ENCODE data around the gene NFS1.

NFS1 gene

DNA sequence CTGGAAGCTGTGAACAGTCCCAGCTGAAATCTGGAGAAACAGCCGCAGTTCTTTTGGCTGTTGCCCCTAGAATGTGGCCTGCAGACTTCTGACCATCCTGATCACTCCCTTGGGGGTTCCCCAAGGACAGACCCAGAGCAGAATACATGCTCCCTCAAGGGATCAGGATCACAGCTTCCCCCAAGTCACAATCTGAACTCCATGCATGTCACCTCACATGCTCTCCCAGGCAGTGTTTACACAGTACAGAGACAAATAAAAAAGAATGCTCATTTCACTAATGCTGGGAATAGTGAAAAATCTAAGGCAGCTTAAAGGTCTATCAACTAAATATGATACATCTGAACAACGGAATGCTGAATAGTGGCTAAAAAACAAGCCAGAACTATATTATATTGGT, 63.1 kb downstream of the NFS1 start:
- no peaks in the 10 kb centered on the region for H3K27me3 ChIP-seq
- no peaks in the 10 kb centered on the region for H3K9me3 ChIP-seq
- TF ChIP-seq, protein P1, sequence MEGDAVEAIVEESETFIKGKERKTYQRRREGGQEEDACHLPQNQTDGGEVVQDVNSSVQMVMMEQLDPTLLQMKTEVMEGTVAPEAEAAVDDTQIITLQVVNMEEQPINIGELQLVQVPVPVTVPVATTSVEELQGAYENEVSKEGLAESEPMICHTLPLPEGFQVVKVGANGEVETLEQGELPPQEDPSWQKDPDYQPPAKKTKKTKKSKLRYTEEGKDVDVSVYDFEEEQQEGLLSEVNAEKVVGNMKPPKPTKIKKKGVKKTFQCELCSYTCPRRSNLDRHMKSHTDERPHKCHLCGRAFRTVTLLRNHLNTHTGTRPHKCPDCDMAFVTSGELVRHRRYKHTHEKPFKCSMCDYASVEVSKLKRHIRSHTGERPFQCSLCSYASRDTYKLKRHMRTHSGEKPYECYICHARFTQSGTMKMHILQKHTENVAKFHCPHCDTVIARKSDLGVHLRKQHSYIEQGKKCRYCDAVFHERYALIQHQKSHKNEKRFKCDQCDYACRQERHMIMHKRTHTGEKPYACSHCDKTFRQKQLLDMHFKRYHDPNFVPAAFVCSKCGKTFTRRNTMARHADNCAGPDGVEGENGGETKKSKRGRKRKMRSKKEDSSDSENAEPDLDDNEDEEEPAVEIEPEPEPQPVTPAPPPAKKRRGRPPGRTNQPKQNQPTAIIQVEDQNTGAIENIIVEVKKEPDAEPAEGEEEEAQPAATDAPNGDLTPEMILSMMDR (IDR thresholded peaks at IDR 0.05), result no peak
- H3K4me3 ChIP-seq (ENCODE audit: low read depth in 1 of 2, low read length in 1 of 2), result no peak overlapping the region
- peaks cover 18% of the 10 kb centered on the region for H3K36me3 ChIP-seq
- H3K27ac ChIP-seq, result no peak overlapping the region
- H3K4me1 ChIP-seq (ENCODE audit: control insufficient read depth in 1 of 2, insufficient read depth in 1 of 2, low read depth in 1 of 2, low read length in 1 of 2), result peaks cover 6 to 8% of the 10 kb centered on the region in 2 experiments

DNA sequence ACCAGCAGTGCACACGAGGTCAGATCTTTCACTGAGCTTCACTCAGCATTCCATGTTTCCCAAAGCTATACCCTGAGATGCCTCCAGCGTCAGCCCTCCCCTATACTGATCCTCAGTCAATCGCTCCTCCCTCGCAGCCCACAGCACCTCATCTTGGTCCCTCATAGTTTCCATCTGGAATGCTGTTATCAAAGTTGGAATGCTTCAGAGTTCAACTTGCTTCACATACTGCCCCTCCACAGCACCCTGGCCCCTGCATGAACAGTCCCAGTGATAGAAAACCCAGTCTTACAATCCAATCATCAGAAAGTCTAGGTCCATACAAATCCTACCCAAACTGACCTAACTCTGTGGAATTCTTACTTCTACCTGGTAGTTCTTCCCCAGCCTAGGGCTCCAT, 63.5 kb downstream of the NFS1 start:
- TF ChIP-seq, protein P1 (IDR thresholded peaks at IDR 0.05), result no peak
- no peak overlapping the region for H3K27ac ChIP-seq
- H3K36me3 ChIP-seq, result peaks cover 23% of the 10 kb centered on the region
- H3K9me3 ChIP-seq, result no peaks in the 10 kb centered on the region
- no peak overlapping the region for H3K4me3 ChIP-seq (ENCODE audit: low read depth in 1 of 2, low read length in 1 of 2)
- peaks cover 4 to 6% of the 10 kb centered on the region in 2 experiments for H3K4me1 ChIP-seq (ENCODE audit: control insufficient read depth in 1 of 2, insufficient read depth in 1 of 2, low read depth in 1 of 2, low read length in 1 of 2)
- no peaks in the 10 kb centered on the region for H3K27me3 ChIP-seq

DNA sequence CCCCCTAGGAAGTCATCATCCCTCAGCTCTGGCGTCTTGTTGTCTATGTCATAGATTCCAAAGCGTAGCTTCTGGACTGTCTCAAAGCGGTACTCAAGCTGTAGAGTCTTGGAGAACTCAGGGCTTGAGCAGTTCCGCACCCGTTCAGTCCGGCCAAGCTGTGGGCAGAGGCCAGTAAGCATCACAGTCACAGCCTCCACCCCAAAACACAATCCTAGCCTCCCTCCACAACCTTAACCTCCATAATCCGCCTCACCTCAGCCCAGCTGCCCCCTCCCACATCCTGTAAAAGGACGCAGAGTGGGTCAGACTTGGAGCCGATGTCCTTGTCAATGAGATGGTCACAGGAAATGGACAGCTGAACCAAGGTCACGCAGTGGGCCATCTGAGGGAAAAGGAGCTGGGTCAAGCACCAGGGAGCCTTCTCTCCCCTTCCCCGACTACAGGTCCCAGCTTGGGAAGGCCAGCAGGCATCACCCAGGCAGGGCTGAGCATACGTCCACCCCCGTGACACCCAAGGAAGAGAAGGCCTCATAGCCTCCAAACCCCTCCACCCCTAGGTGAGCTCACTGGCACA, 66.5 kb downstream of the NFS1 start:
- Histone ChIP-seq H3K27me3 (no peaks in the 10 kb centered on the region), H3K36me3 (peaks cover 42% of the 10 kb centered on the region), H3K4me1 (ENCODE audit: control insufficient read depth in 1 of 2, insufficient read depth in 1 of 2, low read depth in 1 of 2, low read length in 1 of 2) (peaks cover 27 to 29% of the 10 kb centered on the region in 2 experiments), H3K27ac (no peak overlapping the region), H3K9me3 (no peaks in the 10 kb centered on the region), H3K4me3 (ENCODE audit: low read depth in 1 of 2, low read length in 1 of 2) (no peak overlapping the region)
- TF ChIP-seq, protein P1 (IDR thresholded peaks at IDR 0.05), result no peak

DNA sequence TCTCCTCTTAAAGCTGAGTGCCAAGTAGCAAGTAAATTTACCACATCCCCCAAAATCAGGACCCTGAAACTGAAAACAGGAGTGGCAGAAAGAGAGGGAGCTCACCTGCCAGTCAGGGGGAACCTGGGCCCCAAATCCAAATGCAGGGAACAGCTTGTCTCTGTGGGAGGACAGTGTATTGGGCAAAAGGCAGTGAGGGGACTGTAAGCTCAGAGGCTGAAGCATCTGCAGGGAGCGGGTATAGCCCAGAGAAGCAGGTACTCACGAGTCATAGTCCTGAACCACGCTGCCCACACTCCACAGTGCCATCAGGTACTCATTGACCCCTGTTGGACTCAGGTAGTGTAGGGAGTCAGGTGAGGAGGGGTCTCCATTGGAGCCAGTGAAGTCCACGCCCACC, 68.5 kb downstream of the NFS1 start:
- TF ChIP-seq, protein P1 (IDR thresholded peaks at IDR 0.05), result no peak

DNA sequence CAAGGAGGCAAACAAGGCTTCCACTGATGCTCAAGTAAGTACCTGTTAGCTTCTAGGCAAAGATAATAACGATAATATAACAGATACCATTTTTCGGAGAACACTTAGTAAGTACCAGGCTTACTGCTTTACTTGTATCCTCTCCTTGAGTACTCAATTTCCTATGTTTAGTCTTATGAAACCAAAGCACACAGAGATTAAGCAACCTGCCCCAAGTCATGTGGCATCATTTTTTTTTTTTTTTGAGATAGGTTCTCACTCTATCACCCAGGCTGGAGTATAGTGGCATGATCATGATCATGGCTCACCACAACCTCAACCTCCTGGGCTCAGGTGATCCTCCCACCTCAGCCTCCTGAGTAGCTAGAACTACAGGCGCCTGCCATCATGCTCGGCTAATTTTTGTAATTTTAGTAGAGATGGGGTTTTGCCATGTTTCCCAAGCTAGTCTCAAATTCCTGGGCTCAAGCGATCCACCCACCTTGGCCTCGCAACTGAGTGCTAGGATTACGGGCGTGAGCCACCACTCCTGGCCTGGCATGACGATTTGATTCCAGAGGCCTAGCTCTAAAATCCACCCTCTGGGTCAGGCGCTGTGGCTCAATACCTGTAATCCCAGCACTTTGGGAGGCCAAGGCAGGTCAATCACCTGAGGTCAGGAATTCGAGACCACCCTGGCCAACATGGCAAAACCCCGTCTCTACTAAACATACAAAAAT, 69.6 kb downstream of the NFS1 start:
- Histone ChIP-seq H3K27ac (peak overlapping the region; percentile 83), H3K36me3 (peaks cover 72% of the 10 kb centered on the region), H3K27me3 (no peaks in the 10 kb centered on the region), H3K4me1 (ENCODE audit: control insufficient read depth in 1 of 2, insufficient read depth in 1 of 2, low read depth in 1 of 2, low read length in 1 of 2) (peaks cover 27 to 29% of the 10 kb centered on the region in 2 experiments), H3K9me3 (no peaks in the 10 kb centered on the region), H3K4me3 (ENCODE audit: low read depth in 1 of 2, low read length in 1 of 2) (peak overlapping the region; percentile 3 to 16)
- TF ChIP-seq, protein P1 (IDR thresholded peaks at IDR 0.05), result no peak

More for the DNA sequence above, 68.5 kb downstream of the NFS1 start:
- no peak overlapping the region for H3K4me3 ChIP-seq (ENCODE audit: low read depth in 1 of 2, low read length in 1 of 2)
- H3K4me1 ChIP-seq (ENCODE audit: control insufficient read depth in 1 of 2, insufficient read depth in 1 of 2, low read depth in 1 of 2, low read length in 1 of 2), result peaks cover 27 to 29% of the 10 kb centered on the region in 2 experiments
- H3K9me3 ChIP-seq, result no peaks in the 10 kb centered on the region
- no peaks in the 10 kb centered on the region for H3K27me3 ChIP-seq
- H3K36me3 ChIP-seq, result peaks cover 62% of the 10 kb centered on the region
- peak overlapping the region; percentile 83 for H3K27ac ChIP-seq

All from neutrophil (primary cell).